ENCODE results near the gene TMEM167B.

Gene TMEM167B

GRCh38 chr1:109094377-109094803 is 3.8 kb downstream of the TMEM167B start:
- TF ChIP-seq POLR2A (IDR thresholded peaks at IDR 0.05; ENCODE audit: low read depth, low read length): no peak
- no peak for TF ChIP-seq POLR2AphosphoS5 (IDR thresholded peaks at IDR 0.05; ENCODE audit: low read depth, low read length)
- TF ChIP-seq POU2F2 (IDR thresholded peaks at IDR 0.05; ENCODE audit: low read depth, low read length): no peak
- no peak for TF ChIP-seq PAX5 (IDR thresholded peaks at IDR 0.05; ENCODE audit: insufficient read depth, low read length, severe bottlenecking)
- no peak for TF ChIP-seq SPI1 (IDR thresholded peaks at IDR 0.05; ENCODE audit: low read depth, low read length)
- TF ChIP-seq TAF1 (IDR thresholded peaks at IDR 0.05; ENCODE audit: low read depth, low read length): no peak
- DNase-seq (ENCODE audit: insufficient read length, low spot score): no peak

GRCh38 chr1:109094871-109095270 is 4.3 kb downstream of the TMEM167B start:
- FAIRE-seq (no peak), DNase-seq (ENCODE audit: insufficient read length, low spot score) (no peak)
- TF ChIP-seq POU2F2 (IDR thresholded peaks at IDR 0.05; ENCODE audit: low read depth, low read length) (no peak), TAF1 (IDR thresholded peaks at IDR 0.05; ENCODE audit: low read depth, low read length) (no peak), PAX5 (IDR thresholded peaks at IDR 0.05; ENCODE audit: insufficient read depth, low read length, severe bottlenecking) (no peak), POLR2A (IDR thresholded peaks at IDR 0.05; ENCODE audit: low read depth, low read length) (no peak), POLR2AphosphoS5 (IDR thresholded peaks at IDR 0.05; ENCODE audit: low read depth, low read length) (no peak)

More at GRCh38 chr1:109094377-109094803, 3.8 kb downstream of the TMEM167B start:
- FAIRE-seq: no peak

GRCh38 chr1:109095631-109096030 is 5.1 kb downstream of the TMEM167B start:
- TF ChIP-seq POLR2AphosphoS5 (IDR thresholded peaks at IDR 0.05; ENCODE audit: low read depth, low read length): no peak
- no peak for TF ChIP-seq SPI1 (IDR thresholded peaks at IDR 0.05; ENCODE audit: low read depth, low read length)
- no peak for TF ChIP-seq PAX5 (IDR thresholded peaks at IDR 0.05; ENCODE audit: insufficient read depth, low read length, severe bottlenecking)
- TF ChIP-seq POLR2A (IDR thresholded peaks at IDR 0.05; ENCODE audit: low read depth, low read length): no peak
- TF ChIP-seq TAF1 (IDR thresholded peaks at IDR 0.05; ENCODE audit: low read depth, low read length): no peak
- no peak for TF ChIP-seq POU2F2 (IDR thresholded peaks at IDR 0.05; ENCODE audit: low read depth, low read length)
- FAIRE-seq (no peak), DNase-seq (ENCODE audit: insufficient read length, low spot score) (no peak)

GRCh38 chr1:109096120-109096519 is 5.6 kb downstream of the TMEM167B start:
- FAIRE-seq (no peak), DNase-seq (ENCODE audit: insufficient read length, low spot score) (no peak)
- no peak for TF ChIP-seq SPI1 (IDR thresholded peaks at IDR 0.05; ENCODE audit: low read depth, low read length)
- no peak for TF ChIP-seq POLR2A (IDR thresholded peaks at IDR 0.05; ENCODE audit: low read depth, low read length)
- no peak for TF ChIP-seq TAF1 (IDR thresholded peaks at IDR 0.05; ENCODE audit: low read depth, low read length)
- no peak for TF ChIP-seq PAX5 (IDR thresholded peaks at IDR 0.05; ENCODE audit: insufficient read depth, low read length, severe bottlenecking)
- TF ChIP-seq POU2F2 (IDR thresholded peaks at IDR 0.05; ENCODE audit: low read depth, low read length): no peak
- no peak for TF ChIP-seq POLR2AphosphoS5 (IDR thresholded peaks at IDR 0.05; ENCODE audit: low read depth, low read length)

- peak; percentile 96 for FAIRE-seq
- TF ChIP-seq SPI1 (IDR thresholded peaks at IDR 0.05; ENCODE audit: low read depth, low read length): peak; percentile 69
- TF ChIP-seq POLR2AphosphoS5 (IDR thresholded peaks at IDR 0.05; ENCODE audit: low read depth, low read length): peak; percentile 100
- TF ChIP-seq TAF1 (IDR thresholded peaks at IDR 0.05; ENCODE audit: low read depth, low read length): peak; percentile 97
- peak; percentile 21 for TF ChIP-seq PAX5 (IDR thresholded peaks at IDR 0.05; ENCODE audit: insufficient read depth, low read length, severe bottlenecking)
- peak; percentile 100 for TF ChIP-seq POLR2A (IDR thresholded peaks at IDR 0.05; ENCODE audit: low read depth, low read length)
- TF ChIP-seq POU2F2 (IDR thresholded peaks at IDR 0.05; ENCODE audit: low read depth, low read length): peak; percentile 99
- peak; percentile 91 for DNase-seq (ENCODE audit: insufficient read length, low spot score)
Observed at GRCh38 chr1:109099938-109100773, 9.6 kb downstream of the TMEM167B start.

GRCh38 chr1:109104364-109105151 is 14.0 kb downstream of the TMEM167B start:
- no peak for FAIRE-seq
- TF ChIP-seq TAF1 (IDR thresholded peaks at IDR 0.05; ENCODE audit: low read depth, low read length): no peak
- TF ChIP-seq POLR2A (IDR thresholded peaks at IDR 0.05; ENCODE audit: low read depth, low read length): no peak
- TF ChIP-seq POLR2AphosphoS5 (IDR thresholded peaks at IDR 0.05; ENCODE audit: low read depth, low read length): no peak
- no peak for DNase-seq (ENCODE audit: insufficient read length, low spot score)

GRCh38 chr1:109105881-109106280 is 15.3 kb downstream of the TMEM167B start:
- no peak for TF ChIP-seq TAF1 (IDR thresholded peaks at IDR 0.05; ENCODE audit: low read depth, low read length)
- no peak for TF ChIP-seq POLR2A (IDR thresholded peaks at IDR 0.05; ENCODE audit: low read depth, low read length)
- peak; percentile 36; the same call in 1 of the 2 replicates for TF ChIP-seq SPI1 (IDR thresholded peaks at IDR 0.05; ENCODE audit: low read depth, low read length)
- no peak for DNase-seq (ENCODE audit: insufficient read length, low spot score)
- no peak for FAIRE-seq

GRCh38 chr1:109107785-109108184 is 17.2 kb downstream of the TMEM167B start:
- TF ChIP-seq POU2F2 (IDR thresholded peaks at IDR 0.05; ENCODE audit: low read depth, low read length): no peak
- TF ChIP-seq TAF1 (IDR thresholded peaks at IDR 0.05; ENCODE audit: low read depth, low read length): no peak
- TF ChIP-seq POLR2AphosphoS5 (IDR thresholded peaks at IDR 0.05; ENCODE audit: low read depth, low read length): no peak
- TF ChIP-seq POLR2A (IDR thresholded peaks at IDR 0.05; ENCODE audit: low read depth, low read length): no peak
- no peak for TF ChIP-seq PAX5 (IDR thresholded peaks at IDR 0.05; ENCODE audit: insufficient read depth, low read length, severe bottlenecking)
- TF ChIP-seq SPI1 (IDR thresholded peaks at IDR 0.05; ENCODE audit: low read depth, low read length): no peak
- FAIRE-seq: no peak
- no peak for DNase-seq (ENCODE audit: insufficient read length, low spot score)

- no peak for DNase-seq (ENCODE audit: insufficient read length, low spot score)
- no peak for FAIRE-seq
- TF ChIP-seq POU2F2 (IDR thresholded peaks at IDR 0.05; ENCODE audit: low read depth, low read length) (no peak), POLR2A (IDR thresholded peaks at IDR 0.05; ENCODE audit: low read depth, low read length) (no peak), PAX5 (IDR thresholded peaks at IDR 0.05; ENCODE audit: insufficient read depth, low read length, severe bottlenecking) (no peak), TAF1 (IDR thresholded peaks at IDR 0.05; ENCODE audit: low read depth, low read length) (no peak), POLR2AphosphoS5 (IDR thresholded peaks at IDR 0.05; ENCODE audit: low read depth, low read length) (no peak), SPI1 (IDR thresholded peaks at IDR 0.05; ENCODE audit: low read depth, low read length) (no peak)
Observed at GRCh38 chr1:109109906-109110305, 19.3 kb downstream of the TMEM167B start.
